Right lung (tissue), 10 donors: ENCODE measurements around the gene KIFC3. TPM values are rescaled to one million over a fixed set of nuclear protein-coding genes. Genes with fewer than 3 reads are reported as not detected.
"Not testable (repeated sequence)": the region's sequence is repeated elsewhere in the genome, so short reads cannot be mapped to it uniquely, and the experiment has no call there.

Source experiments
- DNase-seq, 2 donors: peaks; one replicate each; pipeline ENCODE4 v3.0.0-alpha.2; 2013
- long read RNA-seq, 8 donors: transcript quantifications; one replicate each; lab custom pipeline, GENCODE V29; 2026
- polyA plus RNA-seq, 5 donors: library from polyadenylated mRNA; unstranded; fragments of 120-200 nt; gene quantifications; one replicate each; pipeline versions ENCODE4 v1.2.1 to v1.2.3, GENCODE V29; 2013; ENCODE audit warnings: inconsistent platforms in 1 of 5, low replicate concordance in 1 of 5; ENCODE audit not compliant: insufficient read length in 5 of 5, insufficient read depth in 1 of 5

KIFC3 gene, protein sequence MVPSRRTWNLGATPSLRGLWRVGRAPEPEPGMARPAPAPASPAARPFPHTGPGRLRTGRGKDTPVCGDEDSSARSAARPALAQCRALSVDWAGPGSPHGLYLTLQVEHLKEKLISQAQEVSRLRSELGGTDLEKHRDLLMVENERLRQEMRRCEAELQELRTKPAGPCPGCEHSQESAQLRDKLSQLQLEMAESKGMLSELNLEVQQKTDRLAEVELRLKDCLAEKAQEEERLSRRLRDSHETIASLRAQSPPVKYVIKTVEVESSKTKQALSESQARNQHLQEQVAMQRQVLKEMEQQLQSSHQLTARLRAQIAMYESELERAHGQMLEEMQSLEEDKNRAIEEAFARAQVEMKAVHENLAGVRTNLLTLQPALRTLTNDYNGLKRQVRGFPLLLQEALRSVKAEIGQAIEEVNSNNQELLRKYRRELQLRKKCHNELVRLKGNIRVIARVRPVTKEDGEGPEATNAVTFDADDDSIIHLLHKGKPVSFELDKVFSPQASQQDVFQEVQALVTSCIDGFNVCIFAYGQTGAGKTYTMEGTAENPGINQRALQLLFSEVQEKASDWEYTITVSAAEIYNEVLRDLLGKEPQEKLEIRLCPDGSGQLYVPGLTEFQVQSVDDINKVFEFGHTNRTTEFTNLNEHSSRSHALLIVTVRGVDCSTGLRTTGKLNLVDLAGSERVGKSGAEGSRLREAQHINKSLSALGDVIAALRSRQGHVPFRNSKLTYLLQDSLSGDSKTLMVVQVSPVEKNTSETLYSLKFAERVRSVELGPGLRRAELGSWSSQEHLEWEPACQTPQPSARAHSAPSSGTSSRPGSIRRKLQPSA
- polyA plus RNA-seq, result 10 to 100 TPM; 34.9 to 63.6 (median 56.6) TPM
- long read RNA-seq, donor 1, transcript KIFC3-235 (1 exons, 2,393 nt), result major isoform, 5 of 5 reads
- long read RNA-seq, donor 1, partial matches to known transcripts, result 0 of 5 reads
- long read RNA-seq, donor 1, other reads (novel, unspliced or antisense), result 0 of 5 reads
- long read RNA-seq, donor 2, partial matches to known transcripts, result 0 of 3 reads
- long read RNA-seq, donor 2, other reads (novel, unspliced or antisense), result 0 of 3 reads
- long read RNA-seq, donor 3, transcript KIFC3-235 (1 exons, 2,393 nt), result major isoform, 10 of 14 reads
- long read RNA-seq, donor 3, partial matches to known transcripts, result 0 of 14 reads
- long read RNA-seq, donor 3, other reads (novel, unspliced or antisense), result 0 of 14 reads
- long read RNA-seq, donor 4, partial matches to known transcripts, result 0 of 5 reads
- long read RNA-seq, donor 4, other reads (novel, unspliced or antisense), result 0 of 5 reads
- long read RNA-seq, donor 5, transcript KIFC3-235 (1 exons, 2,393 nt), result major isoform, 6 of 9 reads
- long read RNA-seq, donor 5, partial matches to known transcripts, result 0 of 9 reads
- long read RNA-seq, donor 5, other reads (novel, unspliced or antisense), result 0 of 9 reads
- long read RNA-seq, donor 6, transcript KIFC3-203 (20 exons, 3,379 nt), result major isoform, 6 of 19 reads
- long read RNA-seq, donor 6, transcript KIFC3-235 (1 exons, 2,393 nt), result minor isoform, 5 of 19 reads
- long read RNA-seq, donor 6, partial matches to known transcripts, result 8 of 19 reads
- long read RNA-seq, donor 6, other reads (novel, unspliced or antisense), result 0 of 19 reads
- long read RNA-seq, donor 7, transcript KIFC3-235 (1 exons, 2,393 nt), result major isoform, 5 of 9 reads
- long read RNA-seq, donor 7, partial matches to known transcripts, result 0 of 9 reads
- long read RNA-seq, donor 7, other reads (novel, unspliced or antisense), result 0 of 9 reads
- long read RNA-seq, donor 8, partial matches to known transcripts, result 0 of 4 reads
- long read RNA-seq, donor 8, other reads (novel, unspliced or antisense), result 0 of 4 reads

DNA sequence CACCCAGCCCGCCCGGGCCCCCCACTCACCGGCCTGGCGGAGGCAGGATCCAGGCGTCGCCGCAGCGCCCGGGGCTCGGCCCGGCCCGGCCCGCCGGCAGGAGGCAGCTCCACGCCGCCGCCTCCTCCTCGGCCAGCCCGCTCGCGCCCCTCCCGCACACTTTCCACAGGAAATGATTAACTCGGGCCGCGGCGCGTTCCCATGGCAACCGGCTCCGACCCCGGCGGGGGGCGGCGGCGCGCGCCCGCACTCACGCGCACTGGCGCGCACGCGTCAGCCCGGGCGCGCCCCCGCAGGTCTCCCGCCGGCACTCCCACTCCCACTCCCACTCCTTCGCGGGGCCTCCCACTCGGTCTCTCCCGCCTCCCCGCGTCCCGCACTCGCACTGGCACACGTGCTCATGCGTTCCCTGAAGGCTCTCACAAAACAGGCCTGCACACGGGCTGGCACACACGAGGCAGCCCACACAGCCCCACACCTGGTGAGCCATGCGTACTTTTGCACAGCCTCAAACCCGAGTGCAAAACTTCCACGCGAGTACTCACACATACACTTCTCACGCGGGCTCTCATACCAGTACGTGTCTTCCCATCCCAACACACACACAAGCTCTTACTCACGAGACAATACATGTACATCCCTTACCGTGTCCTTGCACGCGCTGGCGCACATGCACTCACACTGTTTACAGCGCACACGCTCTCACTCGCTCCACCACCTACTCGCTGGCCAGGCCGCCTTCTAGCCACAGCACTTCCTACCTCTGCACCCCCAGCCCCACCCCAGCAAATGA lies at the start of gene KIFC3:
Gene KIFC3 (minus strand): TSS at position 151 of the 793 bp plus-strand sequence. CDS start 4,248 bp downstream, outside the sequence.
- peak; percentile 82 to 83 for DNase-seq

DNA sequence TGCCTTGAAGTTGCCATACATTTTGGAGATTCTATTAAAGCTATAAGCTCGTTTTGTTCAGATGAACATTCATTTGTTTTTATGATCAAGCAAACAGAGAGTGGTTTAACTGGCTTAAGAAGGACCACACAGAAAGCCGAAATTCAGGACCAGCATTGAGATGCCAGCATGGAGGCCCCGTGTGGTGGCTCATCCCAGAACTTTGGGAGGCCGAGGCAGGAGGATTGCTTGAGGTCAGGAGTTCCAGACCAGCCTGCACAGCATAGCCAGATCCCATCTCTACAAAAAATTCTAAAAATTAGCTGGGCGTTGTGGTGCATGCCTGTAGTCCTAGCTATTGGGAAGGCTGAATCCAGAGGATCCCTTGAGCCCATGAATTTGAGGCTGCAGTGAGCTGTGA lies 45.9 kb upstream of the KIFC3 start:
- DNase-seq, result no peak

DNA sequence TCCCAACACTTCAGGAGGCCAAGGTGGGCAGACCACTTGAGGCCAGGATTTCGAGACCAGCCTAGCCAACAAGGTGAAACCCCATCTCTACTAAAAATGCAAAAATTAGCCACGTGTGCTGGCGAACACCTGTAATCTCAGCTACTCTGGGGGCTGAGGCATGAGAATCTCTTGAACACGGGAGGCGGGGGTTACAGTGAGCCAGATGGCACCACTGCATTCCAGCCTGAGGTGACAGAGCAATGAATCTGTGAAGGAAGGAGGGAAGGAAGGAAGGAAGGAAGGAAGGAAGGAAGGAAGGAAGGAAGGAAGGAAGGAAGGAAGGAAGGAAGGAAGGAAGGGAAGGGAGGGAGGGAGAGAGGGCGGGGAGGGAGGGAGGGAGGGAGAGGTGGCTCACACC lies 44.6 kb upstream of the KIFC3 start:
- not testable (repeated sequence) for DNase-seq

DNA sequence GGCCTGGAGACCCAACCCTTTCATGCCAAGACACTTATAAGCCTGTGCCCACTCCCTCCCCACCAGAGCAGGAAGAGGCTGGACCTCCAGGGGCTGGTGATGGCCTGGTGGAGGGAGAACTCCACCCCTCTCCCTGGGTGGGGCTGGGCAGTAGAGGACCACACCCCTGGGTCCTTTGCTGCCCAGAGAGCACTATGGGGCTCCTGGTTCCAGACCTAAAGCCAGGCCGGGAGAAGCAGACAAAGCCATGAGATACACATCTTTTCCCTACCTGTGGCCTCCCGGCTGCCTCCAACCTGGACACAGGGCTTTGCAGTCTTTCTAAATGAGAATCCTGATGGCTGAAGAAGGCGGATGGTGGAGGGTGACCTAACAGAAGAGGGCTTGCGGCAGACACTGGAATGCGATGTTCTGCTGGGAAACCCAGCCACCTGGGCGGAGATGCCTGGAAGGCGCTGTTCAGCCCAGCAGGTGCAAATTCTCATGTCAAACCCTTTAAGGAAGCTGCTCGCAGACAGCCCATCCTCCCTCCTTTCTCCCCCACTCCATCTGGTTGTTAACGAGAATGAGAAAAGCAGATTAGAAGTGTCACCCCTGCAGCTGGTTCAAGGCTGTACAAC lies 43.9 kb upstream of the KIFC3 start:
- no peak for DNase-seq

DNA sequence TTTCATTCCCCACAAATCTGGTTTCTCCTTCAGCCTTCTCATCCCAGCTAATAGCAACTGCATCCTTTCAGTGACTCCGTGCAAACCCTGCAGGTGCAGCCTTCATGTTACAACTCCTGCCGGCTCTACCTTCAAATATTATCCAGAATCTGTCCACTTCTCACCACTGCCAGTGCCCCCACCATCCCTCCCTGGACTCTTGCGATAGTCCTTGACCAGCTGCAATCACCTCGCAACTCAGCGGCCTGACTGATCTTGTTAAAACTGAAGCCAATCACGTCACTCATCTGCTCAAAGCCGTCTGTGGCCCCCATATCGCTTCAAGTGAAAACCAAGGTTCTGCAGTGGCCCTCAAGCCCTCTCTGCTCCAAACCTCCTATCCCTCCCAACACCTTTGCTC lies 42.8 kb upstream of the KIFC3 start:
- DNase-seq, result no peak

DNA sequence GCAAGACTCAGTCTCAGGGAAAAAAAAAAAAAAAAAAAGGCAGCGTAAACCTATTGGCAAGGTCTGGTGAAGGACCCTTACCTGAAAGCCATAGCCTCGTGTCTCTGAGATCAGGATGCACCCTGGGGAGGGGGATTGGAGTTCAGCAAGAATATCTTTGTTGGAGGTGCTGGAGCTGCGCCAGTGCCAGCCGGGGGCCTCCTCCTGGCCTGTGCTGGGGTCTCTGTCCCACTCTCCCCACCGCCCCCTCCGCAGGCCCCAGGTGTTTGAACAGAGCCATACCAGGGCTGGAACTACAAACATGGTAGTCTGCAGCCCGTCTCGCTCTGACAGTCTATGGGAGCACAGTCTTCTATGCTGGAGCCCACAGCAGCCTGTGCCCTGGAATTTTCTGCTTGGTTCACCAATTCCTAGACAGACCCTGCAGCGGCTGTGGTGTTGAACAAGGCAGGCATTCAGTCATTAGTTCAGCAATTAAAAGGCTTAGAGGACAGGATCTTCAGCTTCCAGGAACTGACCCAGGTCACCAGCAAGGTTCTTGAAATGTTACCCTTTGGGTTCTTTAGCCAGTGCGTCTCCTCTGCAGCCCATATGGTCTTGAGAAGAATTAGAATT lies 42.2 kb upstream of the KIFC3 start:
- DNase-seq, result no peak

DNA sequence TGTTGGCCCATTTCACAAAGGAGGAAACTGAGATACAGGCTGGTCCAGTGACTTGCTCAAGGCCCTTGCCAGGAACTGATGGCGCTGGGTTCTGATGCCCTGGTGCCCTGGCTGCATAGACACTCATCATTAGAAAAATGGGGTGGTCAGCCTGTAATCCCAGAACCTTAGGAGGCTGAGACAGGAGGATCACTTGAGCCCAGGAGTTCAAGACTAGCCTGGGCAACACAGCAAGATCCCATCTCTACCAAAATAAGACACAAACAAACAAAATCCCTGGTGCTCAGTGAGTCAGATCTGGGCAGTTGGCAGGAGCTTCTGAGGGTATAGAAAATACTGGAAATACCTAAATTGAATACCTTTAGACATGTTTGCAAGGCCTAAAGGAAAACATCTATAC lies 41.1 kb upstream of the KIFC3 start:
- no peak for DNase-seq

DNA sequence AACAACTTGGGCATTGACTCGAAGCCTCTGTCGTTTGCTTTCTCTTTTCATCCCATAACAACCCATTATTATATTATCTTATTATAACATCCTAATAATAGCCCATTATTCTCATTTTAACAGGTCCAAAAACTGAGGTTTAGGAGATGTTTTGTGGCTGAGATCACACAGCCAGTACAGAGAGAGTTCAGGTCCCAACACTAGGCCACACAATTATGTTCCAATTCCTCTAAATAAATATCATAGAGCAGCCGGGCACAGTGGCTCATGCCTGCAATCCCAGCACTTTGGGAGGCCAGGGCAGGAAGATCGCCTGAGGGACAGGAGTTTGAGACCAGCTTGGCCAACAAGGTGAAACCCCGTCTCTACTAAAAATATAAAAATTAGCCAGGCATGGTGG lies 40.3 kb upstream of the KIFC3 start:
- no peak for DNase-seq

DNA sequence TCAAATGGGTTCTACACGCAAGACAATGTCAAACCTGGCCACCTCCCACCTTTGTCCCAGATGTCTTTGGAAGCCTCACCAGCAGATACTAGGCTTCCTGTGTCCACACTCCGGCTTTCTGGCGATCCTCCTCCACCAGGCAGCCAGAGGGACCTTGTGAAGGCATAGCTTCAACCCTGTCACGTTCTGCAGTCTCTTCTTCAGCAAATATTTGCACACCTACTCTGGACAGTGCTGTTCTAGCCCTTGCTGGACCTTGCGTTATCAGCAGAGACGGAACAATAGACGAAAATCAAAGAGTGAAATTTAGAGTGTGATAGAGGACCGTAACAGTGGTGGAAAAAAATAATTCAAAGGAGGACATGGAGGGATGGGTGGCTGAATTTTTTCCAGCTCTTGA lies 38.5 kb upstream of the KIFC3 start:
- no peak for DNase-seq

DNA sequence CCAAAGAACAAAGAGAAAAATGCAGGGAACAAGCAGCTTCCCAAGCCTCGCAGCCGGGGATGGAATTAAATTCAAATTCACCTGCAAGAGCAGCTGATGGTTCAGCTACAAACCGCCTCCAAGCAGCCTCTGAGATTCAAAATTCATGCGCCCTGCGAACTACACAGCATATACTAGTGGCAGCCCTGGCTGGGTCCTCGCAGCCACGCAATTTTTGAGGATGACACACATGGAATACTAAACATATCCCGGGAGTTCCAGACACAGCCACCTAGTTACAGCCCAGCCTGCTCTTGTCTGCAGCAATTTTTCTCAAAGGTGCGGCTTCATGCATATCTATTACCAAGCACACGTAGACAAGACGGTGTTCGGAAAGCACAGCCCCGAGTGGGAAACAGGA lies 35.9 kb upstream of the KIFC3 start:
- DNase-seq, result no peak

DNA sequence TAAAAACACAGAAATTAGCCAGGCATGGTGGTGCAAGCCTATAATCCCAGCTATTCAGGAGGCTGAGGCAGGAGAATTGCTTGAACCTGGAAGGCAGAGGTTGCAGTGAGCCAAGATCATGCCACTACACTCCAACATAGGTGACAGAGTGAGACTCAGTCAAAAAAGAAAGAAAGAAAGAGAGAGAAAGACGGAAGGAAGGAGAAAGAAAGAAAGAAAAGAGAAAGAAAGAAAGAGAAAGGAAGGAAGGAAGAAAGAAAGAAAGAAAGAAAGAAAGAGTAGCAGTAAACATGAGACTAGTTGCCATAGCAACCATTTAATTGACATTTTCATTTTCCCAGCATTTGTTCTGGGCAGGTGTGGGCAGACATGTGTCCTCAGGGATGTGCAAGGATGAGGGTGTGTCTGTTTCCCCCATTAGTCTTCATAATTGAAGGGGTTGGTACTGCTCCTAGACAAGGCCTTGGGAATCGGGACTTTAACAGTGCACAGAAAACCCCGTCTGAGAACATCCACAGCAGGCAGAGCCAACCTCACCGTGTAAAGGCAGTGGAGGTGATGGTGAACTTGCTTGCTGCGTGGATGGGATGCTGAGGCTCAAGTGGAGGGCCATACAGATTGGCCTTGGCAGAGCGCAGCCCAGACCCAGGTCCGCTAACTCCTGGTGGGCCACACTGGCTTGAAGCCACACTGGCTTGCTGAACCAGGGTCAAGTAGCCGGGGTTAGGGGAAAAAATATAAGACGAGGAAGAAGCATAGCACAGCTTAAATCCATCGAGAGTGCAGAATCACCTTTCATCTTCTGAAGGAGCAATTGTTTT lies 35.2 kb upstream of the KIFC3 start:
- no peak for DNase-seq

DNA sequence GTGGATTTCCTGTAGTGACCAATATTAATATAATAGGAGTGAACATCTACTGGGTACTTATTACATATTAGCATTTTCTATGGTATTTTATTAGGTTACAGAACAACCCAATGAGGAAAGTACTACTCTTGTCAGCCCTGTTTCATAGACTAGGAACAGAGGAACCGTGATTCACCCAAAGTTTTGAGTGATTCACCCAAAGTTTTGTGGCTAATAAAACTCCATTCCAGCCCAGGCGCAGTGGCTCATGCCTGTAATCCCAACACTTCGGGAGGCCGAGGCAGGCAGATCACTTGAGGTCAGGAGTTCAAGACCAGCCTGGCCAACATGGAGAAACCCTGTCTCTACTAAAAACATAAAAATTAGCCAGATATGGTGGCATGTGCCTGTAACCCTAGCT lies 33.1 kb upstream of the KIFC3 start:
- not testable (repeated sequence) for DNase-seq

DNA sequence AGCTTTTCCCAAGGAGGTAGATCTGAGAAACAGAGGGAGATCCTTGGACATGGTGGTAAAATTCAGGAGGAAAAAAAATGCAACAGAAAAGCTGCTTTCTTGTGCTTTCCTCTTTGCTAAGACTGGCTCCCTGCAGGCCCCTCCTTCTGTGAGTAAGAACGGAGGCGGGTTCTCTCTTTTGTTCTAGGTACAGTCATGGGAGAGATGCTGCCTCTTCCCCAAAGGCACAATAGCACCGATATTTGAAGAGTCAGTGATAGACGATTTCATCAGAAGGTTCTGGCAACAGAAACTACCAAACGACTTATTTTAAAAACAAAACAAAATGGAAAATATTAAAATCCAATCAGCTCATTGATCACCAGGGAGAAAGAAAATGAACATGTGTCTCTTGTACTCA lies 32.6 kb upstream of the KIFC3 start:
- DNase-seq, result no peak

DNA sequence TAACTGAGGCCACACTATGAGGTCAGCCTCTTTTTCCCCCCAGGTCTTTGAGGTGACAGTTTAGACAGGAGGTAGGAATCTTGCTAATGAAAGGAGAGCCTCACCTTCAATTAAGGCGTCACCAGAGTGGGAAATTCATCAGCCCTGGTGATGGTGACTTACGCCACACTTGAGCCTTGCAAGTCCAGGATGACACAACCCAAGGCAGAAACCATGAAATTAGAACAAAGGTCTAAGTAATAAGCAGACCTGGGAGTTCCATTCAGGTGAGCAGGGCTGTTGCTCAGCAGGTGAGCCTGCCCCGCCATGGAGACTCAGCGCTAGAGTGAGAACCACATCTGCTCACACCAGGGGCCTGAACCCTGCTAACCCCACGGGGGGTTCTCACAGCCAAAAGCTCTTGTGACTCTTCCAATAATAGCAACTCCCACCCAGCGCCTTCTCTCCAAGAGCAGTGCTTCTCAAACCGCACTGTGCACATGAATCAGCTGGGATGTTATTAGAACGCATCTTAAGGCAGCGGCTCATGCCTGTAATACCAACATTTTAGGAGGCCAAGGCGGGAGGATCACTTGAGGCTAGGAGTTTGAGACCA lies 28.7 kb upstream of the KIFC3 start:
- DNase-seq, result no peak

DNA sequence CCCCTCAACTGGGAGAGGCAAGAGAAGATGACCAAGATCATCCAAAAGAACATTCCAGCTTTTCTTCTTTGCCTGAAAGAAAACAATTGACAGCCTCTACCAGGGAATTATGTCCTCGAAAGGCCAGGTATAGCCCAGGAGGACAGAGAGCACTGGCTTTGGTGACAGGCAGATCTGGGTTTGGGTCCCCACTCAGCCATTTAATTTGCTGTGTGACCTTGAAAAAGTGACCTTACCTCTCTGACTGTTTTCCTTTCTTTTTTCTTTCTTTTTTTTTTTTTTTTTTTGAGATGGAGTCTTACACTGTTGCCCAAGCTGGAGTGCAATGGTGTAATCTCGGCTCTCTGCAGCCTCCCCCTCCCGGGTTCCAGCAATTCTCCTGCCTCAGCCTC lies 27.7 kb upstream of the KIFC3 start:
- DNase-seq, result no peak

DNA sequence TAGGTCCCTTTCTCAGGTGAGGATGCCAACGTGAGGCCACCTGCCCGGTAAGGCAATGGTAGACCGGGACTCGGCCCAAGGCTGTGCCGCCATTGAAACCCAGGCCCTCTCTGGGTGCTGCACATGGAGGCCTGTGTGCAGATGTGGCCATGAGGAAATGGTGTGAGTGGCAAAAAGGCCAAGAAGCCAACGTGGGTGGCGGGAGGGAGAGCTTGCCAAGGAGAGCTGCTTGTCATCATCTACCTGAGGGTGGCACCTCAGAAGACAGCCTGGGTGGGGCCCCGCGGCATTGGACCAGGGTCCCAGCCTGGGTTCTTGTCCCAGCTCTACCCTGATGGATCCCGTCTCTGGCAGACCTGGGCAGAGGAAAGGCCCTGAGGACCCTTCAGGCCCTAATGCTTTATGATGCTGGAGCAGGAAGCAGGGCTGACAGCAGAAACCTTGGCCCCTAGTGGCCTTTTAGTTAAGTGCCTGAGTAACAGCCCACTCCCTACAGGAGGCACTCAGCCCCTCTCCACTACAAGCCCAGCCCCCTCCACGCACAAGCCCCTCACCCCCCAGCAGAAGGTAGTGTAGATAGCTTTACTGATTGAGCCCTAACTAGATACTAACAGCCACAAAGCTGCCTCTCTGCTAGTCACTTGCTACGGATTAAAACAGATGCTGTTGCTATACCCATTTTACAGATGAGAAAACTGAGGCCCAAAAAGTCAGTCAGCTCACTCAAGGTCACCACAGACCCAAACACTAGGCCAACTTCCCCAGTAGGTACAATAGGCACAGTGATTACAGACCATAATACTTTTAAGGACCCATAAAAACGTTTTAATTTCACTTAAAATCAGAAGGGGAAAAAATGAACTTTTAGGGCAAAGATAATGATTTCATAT lies 26.2 kb upstream of the KIFC3 start:
- no peak for DNase-seq
